H9 (cell line): ENCODE results near the gene IGF2R. TPM values are rescaled to one million over a fixed set of nuclear protein-coding genes. Genes with fewer than 3 reads are reported as not detected.

Source experiments
- DNase-seq: peaks from one replicate; pipeline ENCODE4 v3.0.0-alpha.2; 2017
- H2AFZ ChIP-seq: one replicate; pipeline ENCODE4 v1.6.1; 2013; ENCODE audit warnings: mild to moderate bottlenecking, low read length, control low read depth, moderate library complexity
- H2AK5ac ChIP-seq: 2 replicates; pipeline ENCODE4 v1.6.1; 2013; ENCODE audit warnings: low read length, control low read depth, mixed read lengths; ENCODE audit not compliant: insufficient read length
- H2BK120ac ChIP-seq: one replicate; pipeline ENCODE4 v1.6.1; 2013; ENCODE audit warnings: low read depth, mild to moderate bottlenecking, low read length, control low read depth, inconsistent platforms; ENCODE audit not compliant: poor library complexity, severe bottlenecking
- H2BK12ac ChIP-seq: 2 replicates; pipeline ENCODE4 v1.6.1; 2013; ENCODE audit warnings: low read length, control low read depth, mixed read lengths, low read depth; ENCODE audit not compliant: insufficient read length
- H2BK15ac ChIP-seq: 2 replicates; pipeline ENCODE4 v1.6.1; 2013; ENCODE audit warnings: low read depth, low read length, control low read depth
- H2BK20ac ChIP-seq: one replicate; pipeline ENCODE4 v1.6.1; 2013; ENCODE audit warnings: low read depth, mild to moderate bottlenecking, low read length, control low read depth, inconsistent platforms; ENCODE audit not compliant: poor library complexity, severe bottlenecking
- H2BK5ac ChIP-seq: 2 replicates; pipeline ENCODE4 v1.6.1; 2013; ENCODE audit warnings: low read length, control low read depth, mixed read lengths; ENCODE audit not compliant: insufficient read length
- H3K14ac ChIP-seq: 2 replicates; pipeline ENCODE4 v1.6.1; 2013; ENCODE audit warnings: low read length, control low read depth; ENCODE audit not compliant: insufficient read depth
- H3K18ac ChIP-seq: 2 replicates; pipeline ENCODE4 v1.6.1; 2013; ENCODE audit warnings: low read depth, mild to moderate bottlenecking, mixed read lengths, low read length, control low read depth; ENCODE audit not compliant: insufficient read length
- H3K23ac ChIP-seq: 2 replicates; pipeline ENCODE4 v1.6.1; 2013; ENCODE audit warnings: low read length, control low read depth, mixed read lengths, low read depth; ENCODE audit not compliant: insufficient read length
- H3K23me2 ChIP-seq: 2 replicates; pipeline ENCODE4 v1.6.1; 2013; ENCODE audit warnings: low read depth, mild to moderate bottlenecking, mixed read lengths, low read length, control low read depth; ENCODE audit not compliant: insufficient read length, poor library complexity, severe bottlenecking
- H3K27ac ChIP-seq: 2 replicates; pipeline ENCODE4 v1.5.1; 2013; ENCODE audit warnings: low read length, control low read depth, mixed read lengths, low read depth; ENCODE audit not compliant: insufficient read length
- H3K27me3 ChIP-seq: 2 replicates; pipeline ENCODE4 v1.6.1; 2013; ENCODE audit warnings: low read length, control low read depth, inconsistent platforms; ENCODE audit not compliant: insufficient read depth
- H3K4ac ChIP-seq: 2 replicates; pipeline ENCODE4 v1.6.1; 2013; ENCODE audit warnings: low read depth, mild to moderate bottlenecking, control low read depth, inconsistent platforms, low read length, moderate library complexity
- H3K4me1 ChIP-seq: 2 replicates; pipeline ENCODE4 v1.6.1; 2013; ENCODE audit warnings: low read length, control low read depth, inconsistent platforms; ENCODE audit not compliant: insufficient read depth
- H3K4me2 ChIP-seq: 2 replicates; pipeline ENCODE4 v1.6.1; 2013; ENCODE audit warnings: low read length, control low read depth, mixed read lengths; ENCODE audit not compliant: insufficient read length, insufficient read depth
- H3K56ac ChIP-seq: 2 replicates; pipeline ENCODE4 v1.6.1; 2013; ENCODE audit warnings: low read depth, mild to moderate bottlenecking, mixed read lengths, low read length, control low read depth; ENCODE audit not compliant: insufficient read length
- H3K79me1 ChIP-seq: 2 replicates; pipeline ENCODE4 v1.6.1; 2013; ENCODE audit warnings: low read depth, mild to moderate bottlenecking, moderate library complexity, low read length, control low read depth, inconsistent platforms; ENCODE audit not compliant: insufficient read depth, poor library complexity, severe bottlenecking
- H3K79me2 ChIP-seq: 2 replicates; pipeline ENCODE4 v1.6.1; 2013; ENCODE audit warnings: low read length, control low read depth, inconsistent platforms; ENCODE audit not compliant: insufficient read depth
- H3K9ac ChIP-seq: 2 replicates; pipeline ENCODE4 v1.6.1; 2013; ENCODE audit warnings: low read length, control low read depth, mixed read lengths; ENCODE audit not compliant: insufficient read length; ENCODE audit errors: extremely low read depth
- H3K9me3 ChIP-seq: one replicate; pipeline ENCODE4 v1.6.1; 2013; ENCODE audit warnings: low read depth, low read length, inconsistent platforms; ENCODE audit not compliant: control insufficient read depth
- H3T11ph ChIP-seq: one replicate; pipeline ENCODE4 v1.6.1; 2013; ENCODE audit warnings: mild to moderate bottlenecking, low read length, control low read depth, inconsistent platforms
- H4K20me1 ChIP-seq: one replicate; pipeline ENCODE4 v1.6.1; 2013; ENCODE audit not compliant: control insufficient read depth, insufficient read length, insufficient read depth
- H4K5ac ChIP-seq: 2 replicates; pipeline ENCODE4 v1.6.1; 2013; ENCODE audit warnings: low read depth, mild to moderate bottlenecking, mixed read lengths, low read length, control low read depth; ENCODE audit not compliant: insufficient read length
- H4K8ac ChIP-seq: replicated peaks from 2 replicates; pipeline ENCODE4 v1.6.1; 2013; ENCODE audit warnings: low read length, control low read depth, mixed read lengths, low read depth; ENCODE audit not compliant: insufficient read length
- H4K91ac ChIP-seq: 2 replicates; pipeline ENCODE4 v1.6.1; 2013; ENCODE audit warnings: low read depth, mild to moderate bottlenecking, moderate library complexity, mixed read lengths, low read length, control low read depth; ENCODE audit not compliant: insufficient read length
- H3K27ac Mint-ChIP-seq, 3 experiments: 2 replicates in 2 of 3; 3 replicates in 1 of 3; pipeline ENCODE4 v1.8.0; 2020 to 2021; ENCODE audit warnings: mixed read lengths in 3 of 3, mild to moderate bottlenecking in 1 of 3, moderate library complexity in 1 of 3
- H3K27me3 Mint-ChIP-seq: 2 replicates; pipeline ENCODE4 v1.8.0; 2021; ENCODE audit warnings: low read depth, mild to moderate bottlenecking, moderate library complexity, mixed read lengths
- H3K36me3 Mint-ChIP-seq, 3 experiments: 2 replicates in 2 of 3; 3 replicates in 1 of 3; pipeline ENCODE4 v1.8.0; 2020 to 2021; ENCODE audit warnings: low read depth in 3 of 3, mixed read lengths in 3 of 3; ENCODE audit not compliant: insufficient read depth in 1 of 3
- H3K4me1 Mint-ChIP-seq, 2 experiments: 2 replicates each; pipeline ENCODE4 v1.8.0; 2020; ENCODE audit warnings: mixed read lengths in 2 of 2
- H3K4me3 Mint-ChIP-seq, 2 experiments: 2 replicates in 1 of 2; 3 replicates in 1 of 2; pipeline ENCODE4 v1.8.0; 2020 to 2021; ENCODE audit warnings: mild to moderate bottlenecking in 2 of 2, mixed read lengths in 2 of 2, moderate library complexity in 1 of 2
- H3K9me3 Mint-ChIP-seq, 2 experiments: 2 replicates in 1 of 2; 3 replicates in 1 of 2; pipeline ENCODE4 v1.8.0; 2020; ENCODE audit warnings: mild to moderate bottlenecking in 2 of 2, mixed read lengths in 2 of 2, moderate library complexity in 1 of 2
- WGBS: extraction: QIAGEN DNeasy Blood & Tissue Kit; methylation state at CpG from one replicate; pipeline ENCODE4 v1.1.7; 2013; ENCODE audit warnings: missing lambda C conversion rate, low lambda C conversion rate, mixed read lengths; ENCODE audit not compliant: insufficient read length; ENCODE audit errors: extremely low coverage; 5-methylcytosine and 5-hydroxymethylcytosine counted together
- total RNA-seq: library from RNA; stranded (reverse); gene quantifications from 2 replicates; pipeline ENCODE4 v1.2.1, GENCODE V29; 2021
- TF ChIP-seq, protein P1 (sequence below): fragments of 200-600 bp; sonication (generic); conservative IDR thresholded peaks from 3 replicates; pipeline ENCODE4 v1.8.0; 2021; ENCODE audit warnings: antibody characterized with exemption, mild to moderate bottlenecking

The IGF2R gene
- total RNA-seq, 1 experiment from 2014 or later = 66.7 TPM

DNA sequence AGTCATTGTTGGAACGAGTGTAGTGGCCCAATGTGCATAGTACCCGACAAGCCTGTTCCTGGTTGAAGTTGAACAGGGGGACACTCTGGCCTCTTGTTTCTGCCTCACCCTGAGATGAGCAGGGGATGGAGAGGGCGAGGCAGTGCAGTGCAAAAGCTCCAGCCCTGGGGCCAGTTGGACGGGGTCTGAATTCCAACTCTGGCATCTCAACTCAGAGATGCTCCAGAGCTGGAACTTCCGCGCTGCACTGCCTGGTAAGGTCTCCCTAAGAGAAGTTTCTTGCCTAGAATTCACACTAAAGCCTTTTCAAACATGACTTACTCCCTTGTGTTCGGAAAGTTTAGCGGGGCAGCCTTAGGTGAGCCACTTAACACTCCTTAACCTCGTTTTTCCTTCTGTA is 80.5 kb downstream of the IGF2R start:
- Histone ChIP-seq H4K8ac (no peak overlapping the region), H3K9ac (no peak overlapping the region), H3K79me1 (no peaks in the 10 kb centered on the region), H2AK5ac (no peak overlapping the region), H3K56ac (no peak overlapping the region), H2BK15ac (no peak overlapping the region), H3K9me3 (no peaks in the 10 kb centered on the region), H3K27ac (no peak overlapping the region), H2AFZ (no peak overlapping the region), H3K4ac (no peak overlapping the region), H3T11ph (no peak overlapping the region), H3K14ac (no peak overlapping the region; the same call in 1 of the 2 replicates), H2BK12ac (no peak overlapping the region), H2BK5ac (no peak overlapping the region), H3K4me2 (no peak overlapping the region), H3K27me3 (no peaks in the 10 kb centered on the region), H4K20me1 (no peaks in the 10 kb centered on the region), H3K23ac (no peak overlapping the region), H2BK120ac (no peak overlapping the region), H3K18ac (no peak overlapping the region), H3K79me2 (no peaks in the 10 kb centered on the region), H3K23me2 (no peaks in the 10 kb centered on the region), H2BK20ac (no peak overlapping the region), H4K5ac (no peak overlapping the region), H3K4me1 (no peaks in the 10 kb centered on the region), H4K91ac (no peak overlapping the region)
- H3K27me3 Mint-ChIP-seq = no peaks in the 10 kb centered on the region
- peaks cover 74 to 92% (median 89%) of the 10 kb centered on the region in 3 experiments for H3K36me3 Mint-ChIP-seq
- no peaks in the 10 kb centered on the region for H3K4me1 Mint-ChIP-seq
- TF ChIP-seq, protein P1, sequence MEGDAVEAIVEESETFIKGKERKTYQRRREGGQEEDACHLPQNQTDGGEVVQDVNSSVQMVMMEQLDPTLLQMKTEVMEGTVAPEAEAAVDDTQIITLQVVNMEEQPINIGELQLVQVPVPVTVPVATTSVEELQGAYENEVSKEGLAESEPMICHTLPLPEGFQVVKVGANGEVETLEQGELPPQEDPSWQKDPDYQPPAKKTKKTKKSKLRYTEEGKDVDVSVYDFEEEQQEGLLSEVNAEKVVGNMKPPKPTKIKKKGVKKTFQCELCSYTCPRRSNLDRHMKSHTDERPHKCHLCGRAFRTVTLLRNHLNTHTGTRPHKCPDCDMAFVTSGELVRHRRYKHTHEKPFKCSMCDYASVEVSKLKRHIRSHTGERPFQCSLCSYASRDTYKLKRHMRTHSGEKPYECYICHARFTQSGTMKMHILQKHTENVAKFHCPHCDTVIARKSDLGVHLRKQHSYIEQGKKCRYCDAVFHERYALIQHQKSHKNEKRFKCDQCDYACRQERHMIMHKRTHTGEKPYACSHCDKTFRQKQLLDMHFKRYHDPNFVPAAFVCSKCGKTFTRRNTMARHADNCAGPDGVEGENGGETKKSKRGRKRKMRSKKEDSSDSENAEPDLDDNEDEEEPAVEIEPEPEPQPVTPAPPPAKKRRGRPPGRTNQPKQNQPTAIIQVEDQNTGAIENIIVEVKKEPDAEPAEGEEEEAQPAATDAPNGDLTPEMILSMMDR = no peak
- no peaks in the 10 kb centered on the region; a peak in 2 of 5 replicates for H3K9me3 Mint-ChIP-seq
- H3K27ac Mint-ChIP-seq = no peak overlapping the region
- H3K4me3 Mint-ChIP-seq = no peak overlapping the region
- no CpG with 5 or more reads among the region's 9 CpGs for WGBS
- DNase-seq = no peak
